NB4 (cell line): Measurements from ENCODE around the gene MYRF.
A peak's percentile ranks its signal among the peaks of the same experiment; 100 is the strongest.

Experiments used
- DNase-seq: peaks from one replicate; pipeline ENCODE4 v3.0.0; 2010; ENCODE audit warnings: low read depth
- H3K4me3 ChIP-seq: one replicate; pipeline ENCODE4 v1.5.1; 2011; ENCODE audit warnings: mild to moderate bottlenecking, low read depth, low read length, moderate library complexity
- MYC ChIP-seq: IDR thresholded peaks from 2 replicates; pipeline ENCODE4 v1.6.1; 2011; ENCODE audit warnings: low read depth, low read length
- POLR2A ChIP-seq: IDR thresholded peaks from 2 replicates; pipeline ENCODE4 v1.6.1; 2011; ENCODE audit warnings: mild to moderate bottlenecking; ENCODE audit not compliant: insufficient read length; ENCODE audit errors: extremely low read depth
- TF ChIP-seq, protein P1 (sequence below): IDR thresholded peaks from 2 replicates; pipeline ENCODE4 v1.6.1; 2011; ENCODE audit warnings: low read depth, low read length
- TF ChIP-seq, protein P2 (sequence below): IDR thresholded peaks from one replicate; pipeline ENCODE4 v1.5.1; 2012; ENCODE audit warnings: low read depth, low read length

The MYRF gene

DNA sequence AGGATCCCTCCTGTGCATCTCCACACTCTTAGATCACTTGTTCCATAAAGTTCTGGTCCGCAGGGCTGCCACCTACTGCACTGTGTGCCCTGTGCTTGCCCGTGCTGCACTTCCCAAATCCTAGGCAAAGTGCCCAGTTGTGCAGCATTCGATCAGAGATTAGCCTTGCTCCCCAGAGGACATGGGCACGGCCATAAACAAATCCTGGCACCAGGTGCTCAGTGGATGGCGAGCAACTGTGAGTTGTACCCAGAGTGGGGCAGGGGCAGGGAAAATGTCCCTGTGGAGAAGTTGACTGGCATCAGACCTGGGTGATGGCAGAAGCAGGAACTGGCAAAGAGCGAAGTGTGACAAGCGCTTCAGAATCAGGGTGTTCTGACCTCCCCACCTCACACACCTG lies 80.3 kb downstream of the MYRF start:
- DNase-seq: no peak
- peak overlapping the region; percentile 4 for H3K4me3 ChIP-seq
- TF ChIP-seq MYC (no peak), POLR2A (no peak)
- TF ChIP-seq, protein P1, sequence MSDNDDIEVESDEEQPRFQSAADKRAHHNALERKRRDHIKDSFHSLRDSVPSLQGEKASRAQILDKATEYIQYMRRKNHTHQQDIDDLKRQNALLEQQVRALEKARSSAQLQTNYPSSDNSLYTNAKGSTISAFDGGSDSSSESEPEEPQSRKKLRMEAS: no peak
- TF ChIP-seq, protein P2, sequence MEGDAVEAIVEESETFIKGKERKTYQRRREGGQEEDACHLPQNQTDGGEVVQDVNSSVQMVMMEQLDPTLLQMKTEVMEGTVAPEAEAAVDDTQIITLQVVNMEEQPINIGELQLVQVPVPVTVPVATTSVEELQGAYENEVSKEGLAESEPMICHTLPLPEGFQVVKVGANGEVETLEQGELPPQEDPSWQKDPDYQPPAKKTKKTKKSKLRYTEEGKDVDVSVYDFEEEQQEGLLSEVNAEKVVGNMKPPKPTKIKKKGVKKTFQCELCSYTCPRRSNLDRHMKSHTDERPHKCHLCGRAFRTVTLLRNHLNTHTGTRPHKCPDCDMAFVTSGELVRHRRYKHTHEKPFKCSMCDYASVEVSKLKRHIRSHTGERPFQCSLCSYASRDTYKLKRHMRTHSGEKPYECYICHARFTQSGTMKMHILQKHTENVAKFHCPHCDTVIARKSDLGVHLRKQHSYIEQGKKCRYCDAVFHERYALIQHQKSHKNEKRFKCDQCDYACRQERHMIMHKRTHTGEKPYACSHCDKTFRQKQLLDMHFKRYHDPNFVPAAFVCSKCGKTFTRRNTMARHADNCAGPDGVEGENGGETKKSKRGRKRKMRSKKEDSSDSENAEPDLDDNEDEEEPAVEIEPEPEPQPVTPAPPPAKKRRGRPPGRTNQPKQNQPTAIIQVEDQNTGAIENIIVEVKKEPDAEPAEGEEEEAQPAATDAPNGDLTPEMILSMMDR: no peak

DNA sequence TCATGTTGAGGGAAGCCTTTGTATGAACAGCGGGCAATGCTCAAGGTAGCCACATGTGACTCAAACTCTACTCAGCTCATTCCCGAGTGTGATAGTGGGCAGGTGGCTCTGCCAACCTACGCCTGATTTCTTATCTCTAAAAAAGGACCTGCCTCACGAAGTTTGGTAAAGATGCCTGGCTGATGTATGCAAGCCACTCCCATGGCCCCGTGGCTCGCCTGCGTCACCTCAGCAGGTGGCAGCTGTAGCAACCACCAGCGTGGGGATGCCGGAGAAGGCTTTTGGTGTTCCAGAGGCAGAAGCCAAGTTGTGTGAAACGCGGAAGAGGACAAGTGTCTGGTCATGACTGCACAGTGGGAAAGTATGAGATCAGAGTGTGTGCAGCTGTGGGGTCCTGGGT lies 81.0 kb downstream of the MYRF start:
- no peak for DNase-seq
- TF ChIP-seq POLR2A (no peak), MYC (peak; percentile 24; the same call in 1 of the 2 replicates)
- TF ChIP-seq, protein P1: no peak
- TF ChIP-seq, protein P2: no peak
- H3K4me3 ChIP-seq: peak overlapping the region; percentile 8

DNA sequence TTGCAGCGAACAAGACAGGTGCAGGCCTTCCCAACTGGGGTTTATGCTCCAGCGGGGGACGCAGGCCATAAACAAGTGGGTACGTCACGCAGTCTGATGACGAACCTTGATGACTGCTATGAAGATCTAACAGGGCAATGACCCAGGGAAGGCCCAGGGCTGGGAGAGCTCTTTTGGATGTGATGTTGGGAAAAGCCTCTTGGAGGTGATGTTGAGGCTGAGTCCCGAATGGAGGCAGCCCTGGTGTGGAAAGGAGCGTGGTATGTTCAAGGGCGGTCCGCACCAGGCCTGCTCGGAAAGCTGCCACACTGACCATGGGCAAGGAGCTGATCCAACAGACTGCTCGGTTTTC lies 81.5 kb downstream of the MYRF start:
- DNase-seq: peak; percentile 40
- H3K4me3 ChIP-seq: peak overlapping the region; percentile 23
- TF ChIP-seq, protein P1: no peak
- TF ChIP-seq, protein P2: no peak
- TF ChIP-seq MYC (no peak), POLR2A (no peak)

DNA sequence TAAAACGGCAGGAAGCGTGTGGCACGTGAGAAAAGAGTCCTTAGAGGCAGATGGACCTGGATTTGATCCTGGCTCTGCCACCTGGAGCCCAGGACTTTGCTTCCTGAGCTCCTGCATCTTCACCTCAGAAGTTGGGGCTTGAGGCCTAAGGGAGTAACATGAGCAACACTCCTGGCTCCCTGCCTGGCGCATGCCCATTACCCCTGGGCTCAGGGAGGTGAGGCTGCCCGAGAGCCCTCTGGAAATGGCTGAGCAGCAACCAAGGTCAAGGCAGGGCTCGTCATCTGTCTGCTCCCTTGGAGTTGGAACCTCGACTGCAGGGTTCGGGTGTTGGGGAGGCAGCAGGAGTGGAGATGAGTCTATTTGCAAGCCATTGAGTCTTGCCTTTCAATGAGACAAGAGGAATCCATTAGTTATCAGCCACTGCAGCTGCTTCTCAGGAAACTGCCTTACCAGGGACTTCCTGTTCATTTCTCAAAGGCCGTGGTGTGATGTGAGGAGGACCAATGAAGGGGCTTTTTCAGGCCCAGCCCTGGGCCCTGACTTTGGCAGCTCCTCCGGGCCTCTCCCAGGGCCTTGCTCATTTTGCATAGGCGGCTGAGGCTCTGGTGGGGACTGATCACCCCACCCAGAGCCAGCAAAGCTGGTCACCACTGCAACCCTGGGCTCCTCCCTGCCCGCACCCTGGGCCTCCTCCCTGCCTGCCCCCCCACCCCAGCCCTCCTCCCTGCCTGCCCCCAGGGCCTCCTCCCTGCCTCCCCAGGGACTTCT lies 82.0 kb downstream of the MYRF start:
- DNase-seq: peak; percentile 98
- peak overlapping the region; percentile 23 for H3K4me3 ChIP-seq
- TF ChIP-seq MYC: peak; percentile 58
- TF ChIP-seq, protein P2: no peak
- TF ChIP-seq, protein P1: peak; percentile 45
- TF ChIP-seq POLR2A: peak; percentile 78

DNA sequence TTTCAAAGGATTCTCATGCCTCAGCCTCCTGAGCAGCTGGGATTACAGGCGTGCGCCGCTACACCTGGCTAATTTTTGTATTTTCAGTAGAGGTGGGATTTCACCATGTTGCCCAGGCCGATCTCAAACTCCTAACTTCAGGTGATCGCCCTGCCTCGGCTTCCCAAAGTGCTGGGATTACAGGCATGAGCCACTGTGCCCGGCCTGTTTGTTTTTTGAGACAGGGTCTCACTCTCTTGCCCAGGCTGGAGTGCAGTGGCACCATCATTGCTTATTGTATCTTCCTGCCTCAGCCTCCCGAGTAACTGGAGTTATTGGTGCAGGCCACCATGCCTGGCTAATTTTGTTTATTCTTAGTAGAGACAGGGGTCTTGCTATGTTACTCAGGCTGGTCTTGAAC lies 83.8 kb downstream of the MYRF start:
- H3K4me3 ChIP-seq: no peak overlapping the region
- TF ChIP-seq MYC (no peak), POLR2A (no peak)
- TF ChIP-seq, protein P2: no peak
- TF ChIP-seq, protein P1: no peak
- no peak for DNase-seq
